GM19455 (cell line): ENCODE data around the gene LRRC7.

Experiments used
- ATAC-seq: cut with Tn5 transposase; IDR thresholded peaks from one replicate; pipeline ENCODE4 v1.9.1; 2021; ENCODE audit not compliant: unreplicated experiment

The LRRC7 gene

GRCh38 chr1:69765951-69766350 is 198.2 kb downstream of the LRRC7 start:
- ATAC-seq: no peak

- ATAC-seq: no peak
Observed at GRCh38 chr1:69766431-69767180, 198.9 kb downstream of the LRRC7 start.

- no peak for ATAC-seq
Observed at GRCh38 chr1:69776555-69776954, 208.8 kb downstream of the LRRC7 start.

GRCh38 chr1:69777423-69777822 is 209.7 kb downstream of the LRRC7 start:
- ATAC-seq: no peak

GRCh38 chr1:69777971-69778370 is 210.2 kb downstream of the LRRC7 start:
- ATAC-seq: no peak

- ATAC-seq: no peak
Observed at GRCh38 chr1:69787151-69787550, 219.4 kb downstream of the LRRC7 start.

GRCh38 chr1:69791311-69791710 is 223.6 kb downstream of the LRRC7 start:
- ATAC-seq: no peak

GRCh38 chr1:69794831-69795230 is 227.1 kb downstream of the LRRC7 start:
- ATAC-seq: no peak

GRCh38 chr1:69814926-69815325 is 247.2 kb downstream of the LRRC7 start:
- ATAC-seq: no peak

GRCh38 chr1:69824932-69825331 is 257.2 kb downstream of the LRRC7 start:
- ATAC-seq: no peak

- ATAC-seq: no peak
Observed at GRCh38 chr1:69827732-69828131, 260.0 kb downstream of the LRRC7 start.

GRCh38 chr1:69833536-69833935 is 265.8 kb downstream of the LRRC7 start:
- ATAC-seq: no peak

- ATAC-seq: no peak
Observed at GRCh38 chr1:69834336-69834735, 266.6 kb downstream of the LRRC7 start.

- ATAC-seq: no peak
Observed at GRCh38 chr1:69835955-69836354, 268.2 kb downstream of the LRRC7 start.

GRCh38 chr1:69836971-69837636 is 269.4 kb downstream of the LRRC7 start:
- no peak for ATAC-seq

- no peak for ATAC-seq
Observed at GRCh38 chr1:69842326-69842725, 274.6 kb downstream of the LRRC7 start.

- no peak for ATAC-seq
Observed at GRCh38 chr1:69845655-69846054, 277.9 kb downstream of the LRRC7 start.

- no peak for ATAC-seq
Observed at GRCh38 chr1:69846267-69846666, 278.5 kb downstream of the LRRC7 start.

- ATAC-seq: no peak
Observed at GRCh38 chr1:69847670-69848069, 279.9 kb downstream of the LRRC7 start.

GRCh38 chr1:69852151-69852550 is 284.4 kb downstream of the LRRC7 start:
- ATAC-seq: no peak

- no peak for ATAC-seq
Observed at GRCh38 chr1:69852706-69853105, 285.0 kb downstream of the LRRC7 start.

GRCh38 chr1:69858534-69858933 is 290.8 kb downstream of the LRRC7 start:
- ATAC-seq: no peak

- no peak for ATAC-seq
Observed at GRCh38 chr1:69861641-69862040, 293.9 kb downstream of the LRRC7 start.
